DMS114 treated with DMSO at 0.1 percent for 48 hours (cell line): ENCODE measurements around the gene PLA2G2C.

Experiments used
- DNase-seq: peaks from one replicate; lab custom pipeline; 2025; ENCODE audit not compliant: unreplicated experiment; lab: John Stamatoyannopoulos, UW

Gene PLA2G2C

DNA sequence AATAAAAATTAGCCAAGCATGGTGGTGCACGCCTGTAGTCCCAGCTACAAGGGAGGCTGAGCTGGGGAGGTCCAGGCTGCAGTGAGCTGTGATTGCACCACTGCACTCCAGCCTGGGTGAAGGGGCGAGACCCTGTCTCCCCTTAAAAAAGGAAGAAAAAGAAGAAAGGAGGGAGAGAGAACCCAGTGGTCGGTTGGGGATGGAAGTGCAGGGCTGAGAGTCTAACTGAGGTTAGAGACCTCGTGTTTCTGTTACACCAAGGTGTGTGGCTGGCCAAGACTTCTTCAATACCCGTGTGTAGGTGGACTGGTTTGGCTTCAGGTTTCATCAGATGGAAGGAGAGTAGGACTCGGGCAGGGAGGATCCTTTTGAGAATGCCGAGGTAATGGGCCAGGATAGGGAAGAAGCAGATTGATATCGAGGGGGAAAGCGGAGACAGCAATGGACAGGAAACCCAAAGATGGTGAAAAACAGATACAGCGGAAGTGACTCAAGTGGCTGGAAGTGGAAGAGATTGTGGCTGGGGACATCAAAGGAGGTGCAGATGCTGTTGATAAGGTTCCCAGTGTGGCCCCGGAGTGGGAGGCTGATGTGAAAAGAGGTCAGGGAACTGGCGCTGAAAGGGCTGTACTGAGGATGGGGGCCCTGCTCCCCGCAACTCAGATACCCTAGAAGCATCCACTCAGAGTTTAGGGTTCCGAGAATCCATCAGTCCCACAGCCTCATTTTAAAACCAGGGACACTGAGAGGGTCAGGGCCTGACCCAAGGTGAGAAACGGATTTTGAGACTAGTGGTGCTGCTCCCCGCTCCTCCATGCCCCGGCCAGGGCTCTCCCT, 1.1 kb downstream of the PLA2G2C start:
- DNase-seq: no peak

GRCh38 chr1:20184481-20184900, 1.8 kb downstream of the PLA2G2C start:
- no peak for DNase-seq

DNA sequence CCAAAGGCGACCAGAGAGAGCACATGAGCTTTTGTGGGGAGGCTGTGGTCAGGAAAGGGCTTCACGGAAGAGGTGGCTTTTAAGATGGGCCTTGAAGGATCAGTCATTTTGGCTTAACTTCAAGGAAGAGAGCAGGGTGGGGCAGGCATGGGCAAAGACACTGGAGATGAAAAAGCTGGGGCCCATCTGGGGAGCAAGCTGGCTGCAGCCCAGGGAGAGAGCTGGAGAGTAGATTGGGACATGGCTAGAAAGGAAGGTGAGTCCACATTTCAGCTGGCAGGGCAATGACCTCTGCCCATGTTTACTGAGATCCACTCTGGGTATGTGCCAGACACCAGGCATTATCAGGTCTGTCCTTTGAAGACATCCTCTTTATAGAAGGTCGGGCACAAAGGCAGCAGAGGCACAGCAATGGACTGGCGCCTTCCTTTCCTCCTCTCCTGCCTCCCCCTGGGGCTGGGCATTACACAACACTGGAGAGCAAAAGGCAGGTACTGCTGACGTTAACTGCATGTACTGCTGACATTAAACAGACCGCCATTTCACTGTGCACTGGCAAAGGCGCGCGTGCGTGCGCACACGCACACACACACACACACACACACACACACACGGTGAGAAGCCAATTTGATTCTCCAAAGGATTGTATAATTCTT, 2.6 kb downstream of the PLA2G2C start:
- no peak for DNase-seq

GRCh38 chr1:20183035-20183434, 3.3 kb downstream of the PLA2G2C start:
- no peak for DNase-seq

DNA sequence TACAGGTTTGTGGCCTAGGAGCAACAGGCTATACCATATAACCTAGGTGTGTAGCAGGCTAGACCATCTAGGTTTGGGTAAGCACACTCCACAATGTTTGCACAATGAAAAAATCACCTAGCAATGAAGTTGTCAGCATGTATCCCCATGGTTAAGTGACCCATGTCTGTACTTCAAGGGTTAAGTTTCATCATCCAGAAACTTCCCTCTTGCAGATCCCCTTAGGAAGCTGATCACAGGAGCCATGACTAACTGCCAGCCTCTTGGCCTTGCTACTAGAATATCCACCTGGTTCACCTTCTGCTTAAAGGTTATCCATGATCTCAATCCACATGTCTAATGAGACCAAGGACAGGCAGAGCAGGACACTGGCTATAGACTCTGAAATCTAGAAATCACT, 3.9 kb downstream of the PLA2G2C start:
- DNase-seq: no peak

- DNase-seq: no peak
These were observed 5.5 kb downstream of the PLA2G2C start for GRCh38 chr1:20180844-20181207.

DNA sequence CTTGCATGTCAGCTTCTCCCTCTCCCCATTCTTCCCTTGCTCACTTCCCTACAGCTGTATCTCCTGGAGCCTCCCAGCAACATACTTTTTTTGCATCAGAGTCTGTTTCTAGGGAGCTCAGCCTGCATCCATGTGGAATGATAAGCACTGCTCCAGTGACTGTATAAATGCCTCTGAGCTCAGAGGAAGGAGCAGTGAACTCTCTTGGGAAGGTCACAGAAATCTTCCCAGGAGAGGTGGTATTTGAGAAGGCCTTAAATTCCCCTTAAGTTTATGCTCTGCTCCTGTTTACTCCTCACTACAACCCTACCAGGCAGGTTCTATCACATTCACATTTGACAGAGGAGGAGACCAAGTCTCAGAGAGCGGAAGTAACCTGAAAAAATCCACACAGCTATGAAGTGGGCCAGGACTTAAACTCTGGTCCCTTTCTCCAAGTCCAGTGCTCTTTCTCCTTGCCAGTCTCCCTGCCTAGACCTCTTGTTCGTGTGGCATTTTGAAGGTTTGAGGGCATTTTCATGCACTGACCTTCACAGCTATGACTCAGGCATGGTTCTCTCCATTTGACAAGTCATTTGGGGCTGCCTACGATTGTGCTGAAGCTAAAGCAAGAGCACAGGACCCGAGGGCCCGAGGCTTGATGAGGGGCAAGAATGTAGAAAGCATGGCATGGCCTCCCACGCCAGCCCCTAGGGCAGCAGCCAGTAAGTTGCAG, 6.0 kb downstream of the PLA2G2C start:
- DNase-seq: no peak

- no peak for DNase-seq
These were observed 6.8 kb downstream of the PLA2G2C start for GRCh38 chr1:20179371-20180128.

DNA sequence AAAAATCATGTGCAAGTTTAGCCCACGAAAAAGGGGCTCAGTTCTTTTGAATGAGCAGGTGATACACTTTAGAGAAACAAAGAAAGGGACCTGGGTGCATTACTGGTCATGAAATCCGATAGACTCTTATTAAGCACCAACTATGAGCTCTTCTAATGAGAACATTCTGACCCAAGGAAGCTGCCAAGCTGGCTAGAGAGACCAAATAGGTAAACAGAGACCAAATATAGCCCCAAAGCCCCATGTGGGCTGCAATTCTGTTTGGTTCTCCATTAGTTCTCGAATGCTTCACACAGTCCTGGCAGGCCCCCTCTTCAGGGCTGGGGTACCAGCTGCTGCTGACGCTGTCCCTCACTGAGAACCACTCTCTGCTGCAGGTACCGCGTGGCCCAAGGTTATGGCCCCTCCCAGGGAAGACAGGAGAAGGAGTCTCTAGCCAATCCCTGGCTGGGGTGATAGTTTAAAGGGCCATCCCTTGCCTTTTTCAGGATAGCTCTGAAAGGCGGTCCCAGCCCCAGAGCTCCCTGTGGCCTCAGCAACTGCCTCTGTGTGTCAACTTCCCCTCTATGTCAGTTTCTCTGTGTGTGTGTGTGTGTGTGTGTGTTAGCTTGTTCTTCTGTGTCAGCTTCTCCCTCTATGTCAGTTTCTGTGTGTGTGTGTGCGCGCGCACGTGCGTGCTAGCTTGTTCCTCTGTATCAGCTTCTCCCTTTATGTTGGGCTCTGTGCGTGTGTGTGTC, 7.5 kb downstream of the PLA2G2C start:
- DNase-seq: no peak

GRCh38 chr1:20174937-20175666, 11.2 kb downstream of the PLA2G2C start:
- DNase-seq: no peak

DNA sequence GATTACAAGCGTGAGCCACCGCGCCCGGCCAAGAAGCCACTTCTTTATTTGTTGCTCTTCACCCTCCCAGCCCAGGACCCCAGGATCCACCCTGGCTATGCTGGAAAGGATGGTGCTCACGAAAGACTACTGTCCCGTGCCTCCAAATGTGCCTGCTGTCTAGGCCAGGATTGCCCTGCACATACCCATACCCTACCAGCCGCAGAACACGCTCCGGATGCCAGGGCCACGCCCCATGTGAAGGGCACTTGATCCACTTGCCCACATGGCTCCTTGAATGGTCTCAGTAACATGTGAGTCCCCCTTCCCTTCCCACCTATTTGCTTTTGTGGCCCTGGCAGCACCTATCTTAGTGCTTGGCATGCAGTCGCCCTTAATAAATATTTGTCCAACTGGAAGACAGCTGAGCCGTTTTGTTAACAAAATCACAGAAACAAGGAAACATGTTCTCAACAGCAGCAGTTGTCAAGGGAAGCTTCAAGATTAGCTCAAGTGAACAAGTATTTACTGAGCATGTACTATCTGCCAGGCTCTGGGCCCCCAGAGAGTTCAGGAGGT, 14.2 kb downstream of the PLA2G2C start:
- no peak for DNase-seq

DNA sequence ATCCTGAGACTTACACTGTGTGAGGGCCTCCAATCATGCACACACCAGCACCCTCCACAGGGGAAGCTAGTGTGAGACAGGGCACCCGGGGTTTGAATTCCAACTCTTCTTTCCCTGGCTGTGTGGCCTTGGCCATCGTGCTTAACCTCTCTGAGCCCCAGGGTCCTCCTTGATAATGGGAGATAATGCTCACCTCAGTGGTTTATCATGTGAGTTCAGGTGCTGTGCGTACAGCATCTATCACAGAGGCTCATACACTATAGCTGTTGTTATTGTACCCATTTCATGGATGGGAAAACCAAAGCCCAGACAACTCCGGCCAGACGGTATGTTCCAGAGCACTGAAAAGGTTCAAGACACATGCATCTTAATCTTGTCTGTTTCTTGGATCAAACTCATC, 16.4 kb downstream of the PLA2G2C start:
- no peak for DNase-seq

DNA sequence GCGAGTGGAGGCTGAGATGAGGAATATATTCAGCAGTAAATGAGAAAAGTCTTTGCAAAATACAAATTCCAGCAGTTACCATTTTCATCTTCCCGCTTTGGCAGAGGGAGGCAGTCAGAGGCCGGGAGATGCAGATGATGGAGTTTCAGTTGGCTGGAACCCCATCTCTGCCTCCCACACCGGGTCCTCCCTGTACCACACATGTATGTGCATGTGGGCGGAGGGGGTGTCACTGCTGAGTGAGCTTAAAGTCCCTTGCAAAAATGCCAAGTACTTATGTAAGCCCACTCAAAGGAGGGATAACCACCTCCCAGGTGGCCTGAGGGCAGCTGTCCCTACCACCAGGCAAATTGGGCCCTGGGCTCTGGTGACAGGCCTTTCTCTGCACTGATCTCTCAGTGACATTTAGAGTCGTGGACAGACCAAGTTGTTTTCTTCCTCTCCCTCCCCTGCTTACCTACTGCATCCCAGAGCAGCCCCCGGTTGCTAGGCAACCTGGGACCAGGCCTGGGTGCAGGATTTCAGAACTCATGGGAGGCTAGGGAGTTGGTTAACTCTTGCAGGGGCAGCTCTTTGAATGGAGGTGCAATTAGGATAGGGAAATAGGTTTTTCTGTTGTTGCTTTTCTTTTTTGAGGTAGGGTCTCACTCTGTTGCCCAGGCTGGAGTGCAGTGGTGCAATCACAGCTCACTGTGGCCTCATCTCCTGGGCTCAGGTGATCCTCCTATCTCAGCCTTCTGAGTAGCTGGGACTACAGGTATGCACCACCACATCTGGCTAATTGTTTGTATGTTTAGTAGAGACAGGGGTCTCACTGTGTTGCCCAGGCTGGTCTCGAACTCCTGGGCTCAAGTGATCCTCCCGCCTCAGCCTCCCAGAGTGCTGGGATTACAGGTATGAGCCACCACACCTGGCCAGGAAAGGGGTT, 17.5 kb downstream of the PLA2G2C start:
- DNase-seq: no peak

DNA sequence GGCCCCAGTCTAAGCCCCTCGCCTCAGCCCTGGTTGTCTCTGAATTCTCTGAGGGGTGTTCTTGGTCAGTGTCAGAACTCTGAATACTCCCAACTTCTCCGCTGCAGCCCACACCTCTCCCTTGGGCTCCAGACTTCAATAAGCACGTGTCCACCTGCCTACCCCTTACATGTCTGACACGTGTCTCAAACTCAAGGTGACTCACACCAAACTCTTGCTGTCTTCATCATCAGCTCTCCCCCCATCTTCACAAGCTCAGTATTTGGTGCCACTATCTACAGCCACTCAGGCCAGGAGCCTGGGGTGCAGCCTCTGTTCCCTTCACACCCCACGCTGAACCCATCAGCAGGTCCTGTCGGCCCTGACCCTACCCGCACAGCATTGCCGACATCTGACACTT, 19.2 kb downstream of the PLA2G2C start:
- no peak for DNase-seq

- DNase-seq: no peak
These were observed 20.3 kb downstream of the PLA2G2C start for GRCh38 chr1:20166051-20166450.

DNA sequence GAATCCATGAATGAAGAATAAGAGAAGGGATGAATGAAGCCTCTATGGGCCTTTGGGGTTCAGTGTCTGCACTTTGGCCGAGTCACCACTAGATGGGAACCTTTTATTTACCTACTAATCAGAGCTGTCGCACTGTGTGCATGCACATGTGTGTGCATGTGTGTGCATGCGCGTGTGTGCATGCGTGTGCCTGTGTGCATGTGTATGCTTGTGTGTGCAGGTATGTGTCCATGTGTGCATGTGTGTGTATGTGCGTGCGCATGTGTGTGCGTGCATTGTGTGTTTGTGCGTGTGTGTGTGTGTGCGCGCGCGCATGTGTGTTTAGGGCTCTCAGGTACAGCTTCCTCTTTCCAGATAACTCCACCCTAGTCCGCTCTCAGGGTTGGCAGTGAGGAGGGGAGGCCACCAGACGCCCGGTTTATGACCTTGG, 20.8 kb downstream of the PLA2G2C start:
- no peak for DNase-seq

DNA sequence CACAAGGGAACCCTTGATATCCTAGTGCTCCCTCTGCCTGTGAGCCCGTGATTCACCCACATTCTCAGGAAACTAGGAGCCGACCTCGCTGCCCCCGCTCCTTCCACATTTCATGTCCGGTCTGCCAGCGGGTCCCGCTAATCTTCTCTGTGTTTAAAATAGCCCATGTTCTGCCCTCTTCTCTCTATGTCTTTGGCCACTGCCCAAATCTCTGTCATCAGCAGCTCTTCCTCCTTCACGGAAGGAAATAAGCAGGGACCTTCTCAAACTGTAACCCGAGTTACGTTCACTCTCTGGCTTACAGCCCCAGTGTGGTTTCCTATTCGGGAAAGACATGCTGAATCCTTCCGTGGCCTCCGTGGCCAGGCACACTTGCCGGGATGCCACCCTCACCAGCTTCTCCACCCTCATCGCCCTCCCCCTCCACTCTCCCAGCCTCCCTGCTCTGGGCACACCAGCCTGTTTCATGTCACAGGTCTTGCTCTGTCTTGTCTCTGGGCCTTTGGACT, 21.6 kb downstream of the PLA2G2C start:
- DNase-seq: no peak

DNA sequence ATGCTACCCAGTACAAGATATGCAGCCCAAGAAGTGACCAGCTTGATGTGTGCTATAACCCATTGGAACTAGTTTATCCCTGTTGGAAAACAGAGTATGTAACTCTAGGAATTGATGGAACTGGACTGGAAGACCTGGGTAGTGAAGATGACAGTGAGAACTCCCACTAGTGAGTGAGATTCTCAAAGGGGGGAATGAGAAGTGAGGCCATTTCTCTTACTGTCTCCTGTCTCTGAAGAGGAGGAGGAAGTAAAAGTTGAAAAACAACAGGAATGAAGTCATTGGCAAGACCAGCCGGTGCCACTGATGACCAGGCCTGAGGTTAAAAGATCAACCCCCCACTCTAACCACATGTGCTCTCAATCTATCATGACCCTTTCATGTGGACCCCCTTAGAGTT, 26.3 kb downstream of the PLA2G2C start:
- no peak for DNase-seq
